PFSK-1 (cell line): Measurements from ENCODE around the gene SLAMF1.

Source experiments
- FOXP2 ChIP-seq: optimal IDR thresholded peaks from 2 replicates; pipeline ENCODE3; 2011; ENCODE audit warnings: borderline replicate concordance, control low read depth, inconsistent platforms; ENCODE audit not compliant: insufficient read depth; ENCODE audit errors: extremely low read length, extremely low read depth
- POLR2AphosphoS5 ChIP-seq: IDR thresholded peaks from 2 replicates; pipeline ENCODE4 v1.6.1; 2012; ENCODE audit warnings: low read depth, mild to moderate bottlenecking, control low read depth, low read length, moderate library complexity
- REST ChIP-seq, 2 experiments: IDR thresholded peaks; 2 replicates each; pipeline versions ENCODE4 v1.6.1 to v1.8.0; 2011 to 2012; ENCODE audit warnings: low read depth in 2 of 2, low read length in 2 of 2, control low read depth in 1 of 2, inconsistent platforms in 1 of 2, mild to moderate bottlenecking in 1 of 2, moderate library complexity in 1 of 2; ENCODE audit not compliant: insufficient read depth in 1 of 2
- SIN3A ChIP-seq: IDR thresholded peaks from 2 replicates; pipeline ENCODE4 v1.6.1; 2012; ENCODE audit warnings: mild to moderate bottlenecking, low read length, moderate library complexity, borderline replicate concordance; ENCODE audit not compliant: insufficient read depth
- TAF1 ChIP-seq: IDR thresholded peaks from 2 replicates; pipeline ENCODE4 v1.6.1; 2012; ENCODE audit warnings: low read length, control low read depth, borderline replicate concordance; ENCODE audit not compliant: insufficient read depth

- no peak for TF ChIP-seq POLR2AphosphoS5
- TF ChIP-seq SIN3A: no peak
- TF ChIP-seq TAF1: no peak
- TF ChIP-seq REST (IDR thresholded peaks at IDR 0.05; ENCODE audit: insufficient read depth in 1 of 2, low read depth in 2 of 2, low read length in 2 of 2): no peak
- no peak for TF ChIP-seq FOXP2
Measured at GRCh38 chr1:160685266-160685665, 38.4 kb upstream of the SLAMF1 start.
